Daoy (cell line): ENCODE data around the gene DZIP3. TPM values are rescaled to one million over a fixed set of nuclear protein-coding genes. Genes with fewer than 3 reads are reported as not detected.

Experiments
- DNase-seq: peaks from one replicate; pipeline ENCODE4 v3.0.0-alpha.2; 2015; ENCODE audit warnings: low read depth
- total RNA-seq: library from RNA; depleted of rRNA; stranded (reverse); fragments of >200 nt; shearing (Covaris generic); gene quantifications from 2 replicates; pipeline ENCODE4 v1.2.3, GENCODE V29; 2014; rRNA removed

DZIP3 gene, protein sequence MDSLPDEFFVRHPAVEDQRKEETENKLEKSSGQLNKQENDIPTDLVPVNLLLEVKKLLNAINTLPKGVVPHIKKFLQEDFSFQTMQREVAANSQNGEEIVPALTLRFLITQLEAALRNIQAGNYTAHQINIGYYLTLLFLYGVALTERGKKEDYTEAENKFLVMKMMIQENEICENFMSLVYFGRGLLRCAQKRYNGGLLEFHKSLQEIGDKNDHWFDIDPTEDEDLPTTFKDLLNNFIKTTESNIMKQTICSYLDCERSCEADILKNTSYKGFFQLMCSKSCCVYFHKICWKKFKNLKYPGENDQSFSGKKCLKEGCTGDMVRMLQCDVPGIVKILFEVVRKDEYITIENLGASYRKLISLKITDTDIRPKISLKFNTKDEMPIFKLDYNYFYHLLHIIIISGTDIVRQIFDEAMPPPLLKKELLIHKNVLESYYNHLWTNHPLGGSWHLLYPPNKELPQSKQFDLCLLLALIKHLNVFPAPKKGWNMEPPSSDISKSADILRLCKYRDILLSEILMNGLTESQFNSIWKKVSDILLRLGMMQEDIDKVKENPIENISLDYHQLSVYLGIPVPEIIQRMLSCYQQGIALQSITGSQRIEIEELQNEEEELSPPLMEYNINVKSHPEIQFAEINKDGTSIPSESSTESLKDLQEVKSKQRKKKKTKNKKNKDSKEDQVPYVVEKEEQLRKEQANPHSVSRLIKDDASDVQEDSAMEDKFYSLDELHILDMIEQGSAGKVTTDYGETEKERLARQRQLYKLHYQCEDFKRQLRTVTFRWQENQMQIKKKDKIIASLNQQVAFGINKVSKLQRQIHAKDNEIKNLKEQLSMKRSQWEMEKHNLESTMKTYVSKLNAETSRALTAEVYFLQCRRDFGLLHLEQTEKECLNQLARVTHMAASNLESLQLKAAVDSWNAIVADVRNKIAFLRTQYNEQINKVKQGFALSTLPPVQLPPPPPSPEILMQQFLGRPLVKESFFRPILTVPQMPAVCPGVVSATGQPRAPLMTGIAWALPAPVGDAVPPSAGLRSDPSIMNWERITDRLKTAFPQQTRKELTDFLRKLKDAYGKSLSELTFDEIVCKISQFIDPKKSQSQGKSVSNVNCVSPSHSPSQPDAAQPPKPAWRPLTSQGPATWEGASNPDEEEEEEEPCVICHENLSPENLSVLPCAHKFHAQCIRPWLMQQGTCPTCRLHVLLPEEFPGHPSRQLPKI
- total RNA-seq = 8.2 and 16.8 TPM in 2 replicates

DNA sequence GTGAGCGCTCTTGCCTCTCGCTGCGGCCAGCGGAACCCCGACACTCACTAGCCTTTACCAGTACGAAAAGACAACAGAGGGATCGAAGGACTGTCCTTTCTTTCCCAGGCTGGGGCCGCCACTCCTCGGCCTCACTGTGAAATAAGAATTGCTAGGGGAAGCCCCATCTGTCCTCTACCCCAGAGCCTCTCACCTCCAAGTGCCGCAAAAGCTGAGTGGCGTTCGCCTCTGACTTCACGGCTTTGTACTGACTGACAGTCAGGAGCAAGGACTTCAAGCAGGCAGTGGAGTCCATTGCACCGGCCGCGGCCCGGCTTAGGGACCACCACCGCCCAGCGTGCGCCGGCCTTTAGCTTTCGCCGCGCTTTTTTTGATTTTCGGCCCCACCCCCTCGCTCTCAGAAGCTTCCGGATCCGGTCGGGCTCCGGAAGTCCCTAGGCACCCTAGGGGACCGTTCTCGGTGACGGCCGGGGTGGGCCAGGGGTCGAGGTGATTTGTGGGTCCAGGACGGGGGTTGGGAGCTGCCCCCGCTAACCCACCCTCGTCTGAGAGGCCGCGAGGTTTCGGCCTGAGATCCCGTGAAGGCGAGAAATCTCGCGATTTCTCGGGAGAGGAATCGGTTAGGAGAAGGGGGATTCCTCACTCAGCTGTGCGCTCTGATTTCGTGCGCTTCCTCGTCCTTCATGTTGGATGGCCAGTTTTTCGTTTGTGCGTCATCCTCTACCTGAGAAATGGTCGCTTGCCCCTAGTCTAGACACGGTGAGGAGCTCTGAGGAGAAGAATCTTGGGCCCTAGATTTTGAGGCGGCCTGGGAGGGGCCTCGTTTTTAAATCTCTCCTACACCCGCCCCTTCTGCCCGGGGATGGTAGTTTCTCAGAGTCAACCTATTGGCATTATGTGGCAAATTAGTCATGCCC lies at the start of gene DZIP3, which contains the start of gene CIP2A:
TSS of gene DZIP3 (plus strand) at position 642 of the 917 bp plus-strand sequence. CDS start 15,685 bp downstream, outside the sequence.
TSS of gene CIP2A (minus strand) at position 358 of the 917 bp plus-strand sequence. CDS start at position 295, 63 bp downstream.
- peak; percentile 96 for DNase-seq

GRCh38 chr3:108546247-108546646 lies 43.3 kb upstream of the DZIP3 start:
- no peak for DNase-seq

GRCh38 chr3:108546692-108547091 lies 42.8 kb upstream of the DZIP3 start:
- DNase-seq = no peak

DNA sequence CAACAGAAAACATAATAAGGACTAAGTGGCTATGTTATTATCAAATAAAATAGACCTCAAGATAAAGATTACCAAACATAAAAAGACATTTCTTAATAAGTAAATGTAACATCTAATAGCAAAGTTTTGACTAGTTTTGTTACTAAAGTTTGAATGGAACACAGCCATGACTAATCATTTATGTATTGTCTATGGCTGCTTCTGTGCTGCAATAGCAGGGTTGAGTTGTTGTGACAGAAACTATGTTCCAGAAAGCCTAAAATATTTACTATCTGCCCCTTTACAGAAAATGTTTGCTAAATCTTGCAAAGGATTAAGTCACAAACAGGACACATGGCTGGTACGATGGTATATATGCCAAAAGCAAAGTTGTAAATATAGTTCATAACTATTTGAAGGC lies 41.2 kb upstream of the DZIP3 start:
- no peak for DNase-seq

GRCh38 chr3:108548886-108549285 lies 40.6 kb upstream of the DZIP3 start:
- DNase-seq = no peak

DNA sequence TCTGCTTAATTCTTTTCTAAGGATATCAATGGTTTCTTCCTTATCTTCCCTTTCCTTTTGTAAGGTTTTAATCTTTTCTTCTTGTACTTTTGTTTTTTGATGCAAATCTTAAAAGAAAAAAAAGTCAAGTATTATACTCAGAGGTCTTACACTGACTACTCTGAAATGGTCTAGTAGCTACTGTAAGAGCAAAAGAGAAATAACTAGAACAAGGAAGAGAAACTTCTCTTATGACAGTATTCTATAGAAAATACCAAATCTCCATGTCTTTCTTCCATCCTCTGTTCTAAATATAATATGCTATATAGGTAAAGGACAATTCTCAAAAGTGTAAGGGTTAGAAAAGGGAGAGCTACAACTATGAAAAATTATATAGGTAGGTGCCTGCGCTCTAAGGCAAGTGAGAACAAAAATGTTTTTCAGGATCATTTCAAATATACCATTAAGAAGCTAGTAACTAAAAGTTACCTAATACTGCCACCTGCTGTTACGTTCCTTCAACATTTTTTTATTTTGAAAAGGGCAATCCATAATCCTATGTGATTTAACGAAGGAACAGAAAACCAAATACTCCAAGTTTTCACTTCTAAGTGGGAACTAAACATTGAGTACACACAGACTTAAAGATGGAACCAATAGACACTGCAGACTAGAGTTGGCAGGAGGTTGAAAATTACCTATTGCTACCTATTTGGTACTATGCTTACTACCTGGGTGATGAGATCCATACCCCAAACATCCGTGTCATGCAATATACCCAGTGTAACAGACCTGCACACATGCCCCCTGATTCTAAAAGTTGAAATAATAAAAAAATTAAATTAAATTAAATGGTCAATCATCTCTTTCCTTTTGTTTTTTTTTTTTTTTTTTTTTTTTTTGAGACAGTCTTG lies 37.0 kb upstream of the DZIP3 start:
- DNase-seq = no peak

DNA sequence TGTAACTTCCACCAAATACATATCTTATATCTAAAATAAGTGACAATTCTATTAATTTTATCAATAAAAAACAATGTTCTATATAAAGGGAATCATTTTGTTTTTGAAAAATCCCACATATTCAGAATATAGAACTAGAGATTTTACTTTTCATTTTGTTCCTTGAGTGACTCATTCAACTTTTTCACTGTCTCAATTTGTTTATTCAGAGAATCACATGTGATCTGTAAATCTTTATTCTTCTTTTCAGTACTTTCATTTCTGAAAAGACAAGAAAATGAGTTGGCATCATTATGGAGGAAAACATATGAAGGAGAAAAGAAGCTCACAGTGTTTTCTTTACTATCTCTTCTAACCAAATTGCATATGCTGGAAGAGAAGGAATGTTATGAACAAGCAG lies 35.3 kb upstream of the DZIP3 start:
- no peak for DNase-seq

GRCh38 chr3:108554913-108555571 lies 34.5 kb upstream of the DZIP3 start:
- no peak for DNase-seq

GRCh38 chr3:108555966-108556581 lies 33.4 kb upstream of the DZIP3 start:
- DNase-seq = no peak

DNA sequence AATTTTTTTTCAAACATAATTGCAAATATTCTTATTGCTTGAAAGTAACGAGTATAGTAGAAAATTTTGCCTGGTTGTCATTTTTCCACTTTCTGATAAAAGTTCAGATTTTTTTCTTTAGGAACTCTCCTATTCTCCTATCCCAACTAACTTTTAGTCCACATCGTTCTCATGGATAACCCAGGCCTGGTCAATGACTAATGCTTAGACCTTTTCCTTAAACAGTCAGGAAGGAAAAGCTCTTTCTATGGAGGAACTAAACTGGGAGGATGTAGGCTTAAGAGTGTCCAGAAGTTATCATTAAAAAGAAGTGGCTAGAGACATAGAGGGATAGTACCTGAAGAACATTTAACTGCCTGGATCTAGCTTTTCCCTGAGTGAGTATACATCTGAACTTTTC lies 27.0 kb upstream of the DZIP3 start:
- no peak for DNase-seq

GRCh38 chr3:108564564-108564963 lies 25.0 kb upstream of the DZIP3 start:
- DNase-seq = no peak

- no peak for DNase-seq
Measured at GRCh38 chr3:108565506-108565905, 24.0 kb upstream of the DZIP3 start.

DNA sequence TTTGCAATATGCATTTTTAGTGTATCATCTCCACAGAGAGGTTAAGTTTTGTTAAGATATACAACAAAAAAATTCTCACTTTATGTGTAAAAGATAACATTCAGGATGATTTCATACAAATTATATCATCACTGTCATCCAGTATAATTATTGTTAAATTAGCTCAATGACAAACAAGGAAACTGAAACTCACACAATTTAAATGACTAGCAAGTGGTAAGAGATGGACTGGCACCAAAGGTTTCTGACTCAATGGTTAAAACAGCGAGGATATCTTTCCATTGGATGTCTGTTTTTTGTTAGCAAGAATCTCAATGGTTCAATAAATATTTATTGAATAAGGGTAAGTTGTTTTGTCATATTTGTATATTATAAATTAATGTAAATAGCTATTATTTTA lies 22.9 kb upstream of the DZIP3 start:
- DNase-seq = no peak

DNA sequence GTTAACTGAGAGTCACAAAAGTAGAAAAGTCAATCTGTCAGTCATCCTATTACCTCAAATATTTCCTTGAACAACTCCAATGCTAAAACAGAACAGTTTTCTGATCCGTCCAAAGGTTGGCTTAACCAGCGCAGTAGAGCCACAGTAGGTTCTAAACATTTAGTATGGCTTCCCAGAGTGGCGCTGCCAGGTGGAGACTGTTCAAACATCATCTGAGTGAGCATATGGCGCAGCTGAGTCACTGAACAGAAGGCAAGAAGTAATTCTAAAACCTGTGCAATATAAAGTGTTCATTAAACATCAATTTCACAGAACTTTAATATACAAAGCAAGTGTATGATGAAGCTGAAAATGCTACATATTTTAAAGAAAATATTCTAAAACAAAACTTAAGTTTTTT lies 20.2 kb upstream of the DZIP3 start:
- no peak for DNase-seq

GRCh38 chr3:108578064-108578463 lies 11.5 kb upstream of the DZIP3 start:
- no peak for DNase-seq

- DNase-seq = no peak
Measured at GRCh38 chr3:108588601-108589000, 921 bp upstream of the DZIP3 start.

GRCh38 chr3:108589998-108590323 lies 439 bp downstream of the DZIP3 start:
- DNase-seq = no peak

DNA sequence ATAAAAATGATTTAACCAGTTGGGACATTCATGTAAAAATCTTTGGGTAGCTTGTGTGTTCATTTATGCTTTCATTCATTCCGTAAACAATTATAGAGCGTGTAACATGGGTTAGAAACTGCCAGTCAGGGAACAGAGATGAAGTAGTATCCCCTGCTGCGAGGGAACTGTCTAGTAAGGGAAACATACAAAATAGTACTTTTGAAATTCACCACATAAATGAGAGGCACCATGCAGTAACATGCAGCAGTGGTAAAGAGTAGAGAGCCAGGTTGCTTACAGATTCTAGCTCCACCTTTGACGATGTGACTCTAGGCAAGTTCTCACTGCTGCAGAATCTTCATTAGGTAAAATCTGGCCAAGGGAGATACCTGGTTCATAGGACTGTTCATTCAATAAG lies 938 bp downstream of the DZIP3 start:
- DNase-seq = peak; percentile 10

- DNase-seq = no peak
Measured at GRCh38 chr3:108595321-108595720, 5.8 kb downstream of the DZIP3 start.
